Measurements from ENCODE around the gene PRSS12.

DNA sequence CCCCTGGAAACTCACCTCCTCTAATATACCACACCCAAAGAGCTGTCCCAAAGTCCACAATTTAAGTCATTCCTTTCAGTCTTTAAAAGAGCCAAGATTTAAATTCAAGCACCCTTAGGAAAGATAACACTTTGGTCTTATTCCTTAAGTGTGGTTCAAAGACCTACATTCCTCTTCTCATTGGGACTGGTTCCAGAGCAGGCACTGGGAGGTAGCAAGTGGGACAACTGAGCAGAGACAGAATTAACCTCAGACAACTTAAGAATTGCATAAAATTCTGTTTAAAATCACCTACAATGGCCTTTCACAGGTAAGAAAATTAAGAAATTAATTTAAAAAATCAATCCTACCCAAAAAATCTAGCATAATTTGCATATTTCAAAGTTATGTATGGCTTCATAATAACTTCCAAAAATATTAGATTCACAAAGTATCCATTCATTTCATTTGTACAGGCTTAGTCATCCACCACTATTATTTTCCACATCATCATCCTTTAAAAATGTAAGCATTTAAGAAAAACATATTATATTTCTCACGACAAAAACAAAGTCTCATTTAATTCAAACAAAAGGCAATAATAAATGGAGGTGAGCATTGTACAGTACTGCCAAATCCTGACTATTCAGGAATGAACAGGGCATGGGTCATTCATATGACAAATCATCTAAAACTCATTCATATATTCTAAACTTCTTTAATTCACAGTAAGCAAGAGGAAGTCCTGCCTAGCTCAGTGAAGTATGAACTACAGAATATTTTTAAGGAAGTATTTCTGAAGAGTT lies 13.6 kb downstream of the PRSS12 start:
- TF ChIP-seq, protein P1, sequence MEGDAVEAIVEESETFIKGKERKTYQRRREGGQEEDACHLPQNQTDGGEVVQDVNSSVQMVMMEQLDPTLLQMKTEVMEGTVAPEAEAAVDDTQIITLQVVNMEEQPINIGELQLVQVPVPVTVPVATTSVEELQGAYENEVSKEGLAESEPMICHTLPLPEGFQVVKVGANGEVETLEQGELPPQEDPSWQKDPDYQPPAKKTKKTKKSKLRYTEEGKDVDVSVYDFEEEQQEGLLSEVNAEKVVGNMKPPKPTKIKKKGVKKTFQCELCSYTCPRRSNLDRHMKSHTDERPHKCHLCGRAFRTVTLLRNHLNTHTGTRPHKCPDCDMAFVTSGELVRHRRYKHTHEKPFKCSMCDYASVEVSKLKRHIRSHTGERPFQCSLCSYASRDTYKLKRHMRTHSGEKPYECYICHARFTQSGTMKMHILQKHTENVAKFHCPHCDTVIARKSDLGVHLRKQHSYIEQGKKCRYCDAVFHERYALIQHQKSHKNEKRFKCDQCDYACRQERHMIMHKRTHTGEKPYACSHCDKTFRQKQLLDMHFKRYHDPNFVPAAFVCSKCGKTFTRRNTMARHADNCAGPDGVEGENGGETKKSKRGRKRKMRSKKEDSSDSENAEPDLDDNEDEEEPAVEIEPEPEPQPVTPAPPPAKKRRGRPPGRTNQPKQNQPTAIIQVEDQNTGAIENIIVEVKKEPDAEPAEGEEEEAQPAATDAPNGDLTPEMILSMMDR (conservative IDR thresholded peaks at IDR 0.05; ENCODE audit: low read depth, low read length) = no peak
- TF ChIP-seq EZH2 (IDR thresholded peaks at IDR 0.05; ENCODE audit: borderline replicate concordance, low read depth, low read length, poor library complexity, severe bottlenecking) = no peak

Measured in A673 (cell line).